Right ventricle myocardium superior (tissue), 1 donor: ENCODE data around the gene UBE2C. TPM values are rescaled to one million over a fixed set of nuclear protein-coding genes. Genes with fewer than 3 reads are reported as not detected.

Experiments
- ATAC-seq: fragments of 200-7000 bp; cut with Tn5 transposase; one replicate; pipeline ENCODE4 v1.9.1; 2020; ENCODE audit warnings: mild to moderate bottlenecking; ENCODE audit not compliant: poor library complexity
- DNase-seq: peaks from one replicate; pipeline ENCODE4 v3.0.0-alpha.2; 2020
- intact Hi-C: fragments of 100-400 bp; cut with DNase I; formaldehyde crosslinking; loops from one replicate; pipeline ENCODE4 v1.11.2; 2022
- total RNA-seq: library from RNA; stranded (reverse); fragmentation: NEBNext Ultra II Directional; extraction: Animal tissue kit (Norgen Biotek cat#: 25700); gene quantifications from one replicate; pipeline ENCODE4 v1.2.1, GENCODE V29; 2021
- donor health status: DM: no; HTN: yes; CAD: no; lungs with severe emphysema.

Gene UBE2C
- total RNA-seq, 1 donor from 2014 or later, result 1.1 TPM

DNA sequence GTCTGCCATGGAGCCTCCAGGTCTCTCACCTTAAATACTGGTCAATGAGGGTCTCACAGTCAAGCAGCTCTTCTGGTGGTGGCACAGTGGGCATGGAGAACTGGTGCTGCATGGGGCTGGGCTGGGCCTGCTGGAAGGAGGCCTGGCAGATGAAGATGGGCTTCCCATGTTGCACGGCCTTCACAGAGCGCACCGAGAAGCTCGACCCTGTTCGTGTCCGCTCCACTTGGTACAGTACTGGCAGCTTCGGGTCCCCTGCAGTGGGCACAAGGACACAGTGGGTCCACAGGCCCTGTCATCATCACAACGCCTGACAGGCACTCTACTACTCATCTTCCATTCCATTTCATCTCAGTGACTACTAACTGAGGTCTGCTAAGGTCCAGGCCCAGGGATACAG is 36.0 kb downstream of the UBE2C start:
- no peak for ATAC-seq
- intact Hi-C loops, result no loop called here
- no peak for DNase-seq

DNA sequence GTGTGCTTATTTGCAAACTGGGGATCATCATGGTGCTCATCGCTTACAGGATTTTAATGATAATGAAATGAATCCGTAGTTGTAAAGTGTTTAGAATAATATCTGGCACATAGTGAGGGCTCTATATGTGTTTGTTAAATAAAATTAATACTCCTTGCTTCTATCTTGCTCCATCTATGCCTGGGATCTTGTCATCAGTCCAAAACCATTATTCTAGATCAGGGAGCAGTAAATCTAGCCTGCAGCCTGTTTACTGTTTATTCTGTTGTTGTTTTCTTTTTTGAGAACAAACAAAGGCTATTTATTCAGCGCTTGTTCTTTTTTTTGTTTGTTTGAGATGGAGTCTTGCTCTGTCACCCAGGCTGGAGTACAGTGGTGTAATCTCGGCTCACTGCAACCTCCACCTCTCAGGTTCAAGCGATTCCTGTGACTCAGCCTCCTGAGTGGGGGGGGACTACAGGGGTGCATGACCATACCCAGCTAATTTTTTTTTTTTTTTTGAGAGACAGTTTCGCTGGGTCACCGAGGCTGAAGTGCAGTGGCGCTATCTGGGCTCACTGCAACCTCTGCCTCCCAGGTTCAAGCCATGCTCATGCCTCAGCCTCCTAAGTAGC is 36.6 kb downstream of the UBE2C start:
- intact Hi-C loops, result no loop called here
- ATAC-seq (no peak), DNase-seq (no peak)

GRCh38 chr20:45850238-45850637 is 37.8 kb downstream of the UBE2C start:
- no peak for ATAC-seq
- no peak for DNase-seq
- intact Hi-C loops, result no loop called here

GRCh38 chr20:45850926-45851325 is 38.5 kb downstream of the UBE2C start:
- ATAC-seq, result no peak
- no peak for DNase-seq
- intact Hi-C loops, result no loop called here

DNA sequence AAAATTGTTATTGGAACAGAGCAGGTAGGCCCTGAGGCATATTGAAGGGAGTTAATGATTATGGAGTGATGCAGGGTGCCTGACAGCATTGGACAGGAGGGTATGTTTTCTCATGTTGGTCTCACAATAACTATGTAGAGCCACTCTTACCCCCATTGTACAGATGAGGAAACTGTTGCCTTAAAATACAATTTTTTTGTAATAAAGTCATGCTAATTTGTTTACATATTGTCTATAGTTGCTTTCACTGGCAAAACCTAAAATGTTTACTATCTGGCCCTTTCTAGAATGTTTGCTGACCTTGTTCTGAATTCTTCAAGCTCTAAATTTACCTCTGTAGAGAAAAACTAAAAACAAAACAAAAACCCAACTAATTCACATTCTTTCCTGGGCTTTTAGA is 39.1 kb downstream of the UBE2C start:
- intact Hi-C loops, result no loop called here
- ATAC-seq, result no peak
- DNase-seq, result no peak

- DNase-seq (no peak), ATAC-seq (no peak)
- intact Hi-C loops, result no loop called here
Observed at GRCh38 chr20:45852326-45852725, 39.9 kb downstream of the UBE2C start.

GRCh38 chr20:45853484-45853883 is 41.0 kb downstream of the UBE2C start:
- ATAC-seq (no peak), DNase-seq (no peak)
- intact Hi-C loops, result no loop called here

- DNase-seq (peak; percentile 93), ATAC-seq (peak; percentile 99)
- intact Hi-C loops, result no loop called here
Observed at GRCh38 chr20:45857114-45857881, 44.9 kb downstream of the UBE2C start, which contains the start of the genes ACOT8 and ZSWIM3. ACOT8 (minus strand) TSS chr20:45857392; CDS start chr20:45857315, 77 bp downstream. ZSWIM3 (plus strand) TSS chr20:45857614; CDS start chr20:45857826, 212 bp downstream.

DNA sequence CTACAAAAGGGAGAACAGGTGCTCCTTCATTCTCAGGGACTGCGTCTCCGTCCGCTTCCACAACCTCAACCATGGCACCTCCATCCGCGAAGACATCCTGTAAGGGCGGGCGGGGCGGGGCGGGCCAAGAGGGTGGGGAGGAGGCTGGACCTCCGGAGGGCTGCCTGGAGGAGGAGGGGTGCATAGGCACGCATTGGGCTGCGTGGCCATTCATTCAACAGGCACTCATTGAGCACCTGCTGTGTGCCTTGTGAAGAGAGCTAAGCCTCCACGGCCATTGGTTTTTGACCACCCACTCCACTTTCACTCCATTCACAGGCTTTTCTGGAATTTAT is 45.4 kb downstream of the UBE2C start:
- no peak for ATAC-seq
- intact Hi-C loops, result no loop called here
- no peak for DNase-seq

DNA sequence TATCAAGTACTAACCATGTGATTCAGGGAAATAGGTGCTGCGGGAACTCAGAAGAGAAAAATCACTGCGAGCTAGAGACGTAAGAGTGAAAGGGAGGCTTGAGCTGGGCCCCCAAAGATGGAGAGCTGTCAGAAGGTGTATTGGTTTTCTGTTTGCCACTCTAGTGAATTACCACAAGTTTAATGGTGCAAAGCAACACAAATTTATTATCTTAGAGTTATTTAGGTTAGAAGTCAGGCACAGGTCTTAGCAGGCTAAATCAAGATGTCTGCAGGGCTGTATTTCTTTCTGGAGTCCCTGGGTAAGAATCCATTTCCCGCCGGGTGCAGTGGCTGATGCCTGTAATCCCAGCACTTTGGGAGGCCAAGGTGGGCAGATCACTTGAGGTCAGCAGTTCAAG is 47.5 kb downstream of the UBE2C start:
- ATAC-seq (no peak), DNase-seq (no peak)
- intact Hi-C loops, result no loop called here

DNA sequence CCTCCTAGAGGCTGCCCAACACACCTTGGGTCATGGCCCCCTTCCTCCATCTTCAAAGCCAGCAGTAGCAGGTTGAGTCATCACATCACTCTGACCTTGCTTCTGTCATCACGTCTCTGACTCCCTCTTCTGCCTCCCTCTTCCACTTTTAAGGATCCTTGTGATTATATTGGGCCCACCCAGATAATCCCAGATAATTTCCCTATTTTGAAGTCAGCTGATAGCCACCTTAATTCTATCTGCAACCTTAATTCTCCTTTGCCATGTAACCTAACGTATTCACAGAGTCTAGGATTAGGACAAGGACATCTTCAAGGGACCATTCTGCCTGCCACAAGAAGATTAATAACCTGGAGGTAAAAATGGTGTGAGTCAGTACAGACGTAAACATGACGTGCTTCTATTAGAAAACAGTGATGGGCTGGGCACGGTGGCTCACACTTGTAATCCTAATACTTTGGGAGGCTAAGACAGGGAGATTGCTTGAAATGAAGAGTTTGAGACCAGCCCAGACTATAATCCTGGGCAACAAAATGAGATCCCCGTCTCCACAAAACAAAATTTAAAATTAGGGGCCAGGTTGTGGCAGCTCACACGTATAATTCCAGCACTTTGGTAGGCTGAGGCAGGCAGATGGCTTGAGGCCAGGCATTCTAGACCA is 48.2 kb downstream of the UBE2C start:
- intact Hi-C loops, result no loop called here
- DNase-seq (no peak), ATAC-seq (no peak)

GRCh38 chr20:45861221-45862075 is 49.0 kb downstream of the UBE2C start:
- DNase-seq, result no peak
- no peak for ATAC-seq
- intact Hi-C loops, result no loop called here

- intact Hi-C loops, result no loop called here
- DNase-seq (no peak), ATAC-seq (no peak)
Observed at GRCh38 chr20:45863543-45864470, 51.4 kb downstream of the UBE2C start.

GRCh38 chr20:45866454-45866853 is 54.0 kb downstream of the UBE2C start:
- ATAC-seq (no peak), DNase-seq (no peak)
- intact Hi-C loops, result no loop called here
